Heart left ventricle (tissue), 13 donors: ENCODE measurements around the gene RAB24.

ENCODE experiments used
- POLR2A ChIP-seq, 2 donors: fragments of 450-650 bp; IDR thresholded peaks; one replicate each; pipeline ENCODE4 v1.6.1; 2017; ENCODE audit warnings: antibody characterized with exemption in 2 of 2, mild to moderate bottlenecking in 2 of 2, moderate library complexity in 2 of 2
- TF ChIP-seq, protein P1 (sequence below), 12 donors: fragments of 200-600 bp; sonication (generic) in 4 of 12; IDR thresholded peaks; one replicate each; pipeline versions ENCODE4 v1.5.0 to v1.8.0; 2018 to 2022; ENCODE audit warnings: antibody characterized with exemption in 12 of 12, mild to moderate bottlenecking in 5 of 12
- donor health status: ischemic (EF 13 %, LVEDD 7.1; RV severe dilation, severe dysfunction).
- donor health status: DM: no; HTN: yes; CAD: no.
- donor health status: DM: no; HTN: no; CAD: no.
- donor health status: ischemic (EF 25% LVEDD 6.9; RV normal size, moderate dysfunction).
- donor health status: ischemic (EF 25% LVEDD 5.7; RV mildly dilated, moderate dysfunction).
- donor health status: ischemic (EF 35%, LVEDD 5.7; RV mildly dilated, moderate dysfunction).
- donor health status: nonischemic (EF 11% LVEDD 7.7; RV severe dilation, severe dysfunction).
- donor health status: DM: yes; HTN: yes; CAD: no.
- donor health status: PGD.
- donor health status: ischemic (EF 29% LVEDD 5.4; RV normal size, mild dysfunction).
- donor health status: nonischemic (EF 23%, LVEDD 6.1; RV moderate dilation, normal function).

- TF ChIP-seq, protein P1, sequence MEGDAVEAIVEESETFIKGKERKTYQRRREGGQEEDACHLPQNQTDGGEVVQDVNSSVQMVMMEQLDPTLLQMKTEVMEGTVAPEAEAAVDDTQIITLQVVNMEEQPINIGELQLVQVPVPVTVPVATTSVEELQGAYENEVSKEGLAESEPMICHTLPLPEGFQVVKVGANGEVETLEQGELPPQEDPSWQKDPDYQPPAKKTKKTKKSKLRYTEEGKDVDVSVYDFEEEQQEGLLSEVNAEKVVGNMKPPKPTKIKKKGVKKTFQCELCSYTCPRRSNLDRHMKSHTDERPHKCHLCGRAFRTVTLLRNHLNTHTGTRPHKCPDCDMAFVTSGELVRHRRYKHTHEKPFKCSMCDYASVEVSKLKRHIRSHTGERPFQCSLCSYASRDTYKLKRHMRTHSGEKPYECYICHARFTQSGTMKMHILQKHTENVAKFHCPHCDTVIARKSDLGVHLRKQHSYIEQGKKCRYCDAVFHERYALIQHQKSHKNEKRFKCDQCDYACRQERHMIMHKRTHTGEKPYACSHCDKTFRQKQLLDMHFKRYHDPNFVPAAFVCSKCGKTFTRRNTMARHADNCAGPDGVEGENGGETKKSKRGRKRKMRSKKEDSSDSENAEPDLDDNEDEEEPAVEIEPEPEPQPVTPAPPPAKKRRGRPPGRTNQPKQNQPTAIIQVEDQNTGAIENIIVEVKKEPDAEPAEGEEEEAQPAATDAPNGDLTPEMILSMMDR (IDR thresholded peaks at IDR 0.05) = no peak
- TF ChIP-seq POLR2A (IDR thresholded peaks at IDR 0.05) = no peak
Observed at GRCh38 chr5:177333420-177334154, 30.1 kb upstream of the RAB24 start.
